SU-DHL-6 (cell line): ENCODE measurements around the gene SLC19A1.

ENCODE experiments used
- H2AFZ ChIP-seq: fragments of 200-600 bp; sonication (generic); 2 replicates; pipeline ENCODE4 v1.6.1; 2014; ENCODE audit warnings: low read depth, mild to moderate bottlenecking, moderate library complexity, mixed read lengths, antibody characterized with exemption, low read length; ENCODE audit not compliant: severe bottlenecking
- H3F3A ChIP-seq: fragments of 200-600 bp; shearing (Covaris generic); 2 replicates; pipeline ENCODE4 v1.6.0; 2016; ENCODE audit warnings: antibody characterized with exemption, mild to moderate bottlenecking; ENCODE audit not compliant: insufficient read depth
- H3K27ac ChIP-seq: fragments of 200-600 bp; sonication (generic); 2 replicates; pipeline ENCODE4 v1.5.1; 2016; ENCODE audit warnings: low read depth, mild to moderate bottlenecking, low read length, moderate library complexity, mixed read lengths
- H3K27me3 ChIP-seq: fragments of 200-600 bp; sonication (generic), shearing (Covaris generic); 2 replicates; pipeline ENCODE4 v1.6.0; 2014; ENCODE audit warnings: mild to moderate bottlenecking, low read length
- H3K36me3 ChIP-seq: fragments of 200-600 bp; sonication (generic); 2 replicates; pipeline ENCODE4 v1.6.1; 2014; ENCODE audit warnings: mild to moderate bottlenecking, low read length, mixed read lengths
- H3K4me2 ChIP-seq: fragments of 300-600, 200-600 bp; shearing (Covaris generic), sonication (generic); 2 replicates; pipeline ENCODE4 v1.6.0; 2014; ENCODE audit warnings: low read length, low read depth, mild to moderate bottlenecking; ENCODE audit not compliant: poor library complexity, severe bottlenecking
- H3K4me3 ChIP-seq: fragments of 200-600 bp; sonication (generic); 2 replicates; pipeline ENCODE4 v1.5.1; 2014; ENCODE audit warnings: antibody characterized with exemption, low read length, mild to moderate bottlenecking, mixed read lengths; ENCODE audit not compliant: insufficient read depth, poor library complexity, severe bottlenecking
- H3K79me2 ChIP-seq: fragments of 200-600 bp; sonication (generic); 2 replicates; pipeline ENCODE4 v1.6.1; 2014; ENCODE audit warnings: mild to moderate bottlenecking, low read length, moderate library complexity; ENCODE audit not compliant: insufficient read depth
- H3K9ac ChIP-seq: fragments of 200-600 bp; sonication (generic); 2 replicates; pipeline ENCODE4 v1.7.0; 2014; ENCODE audit warnings: mild to moderate bottlenecking, low read length
- H3K9me2 ChIP-seq: fragments of 200-600 bp; sonication (generic); replicated peaks from 2 replicates; pipeline ENCODE4 v1.6.1; 2014; ENCODE audit warnings: low read length; ENCODE audit not compliant: insufficient read depth
- H3K9me3 ChIP-seq: fragments of 200-600 bp; sonication (generic); 2 replicates; pipeline ENCODE4 v1.6.1; 2014; ENCODE audit warnings: low read length, mixed read lengths; ENCODE audit not compliant: insufficient read depth
- H4K20me1 ChIP-seq: fragments of 200-600 bp; sonication (generic); 2 replicates; pipeline ENCODE4 v1.6.1; 2014; ENCODE audit warnings: low read depth, mild to moderate bottlenecking, antibody characterized with exemption, low read length, moderate library complexity, mixed read lengths
- CTCF ChIP-seq: fragments of 200-600 bp; sonication (generic); IDR thresholded peaks from one replicate; pipeline ENCODE4 v1.5.1; 2017; ENCODE audit warnings: antibody characterized with exemption, mild to moderate bottlenecking, low read length, moderate library complexity; ENCODE audit not compliant: insufficient read depth, poor library complexity, severe bottlenecking
- EZH2phosphoT487 ChIP-seq: fragments of 200-600 bp; sonication (generic), shearing (Covaris generic); conservative IDR thresholded peaks from 2 replicates; pipeline ENCODE4 v1.6.1; 2018; ENCODE audit warnings: mild to moderate bottlenecking, antibody characterized with exemption, low read length, moderate library complexity, mixed read lengths

SLC19A1 gene

GRCh38 chr21:45470087-45470515, 72.1 kb downstream of the SLC19A1 start:
- no peaks in the 10 kb centered on the region for H4K20me1 ChIP-seq
- H2AFZ ChIP-seq: no peak overlapping the region
- no peak overlapping the region for H3K4me3 ChIP-seq
- no peaks in the 10 kb centered on the region for H3K27me3 ChIP-seq
- H3K79me2 ChIP-seq: no peaks in the 10 kb centered on the region
- no peak for TF ChIP-seq CTCF
- TF ChIP-seq EZH2phosphoT487: no peak
- H3K9me3 ChIP-seq: no peaks in the 10 kb centered on the region
- H3K9me2 ChIP-seq: no peaks in the 10 kb centered on the region
- no peak overlapping the region for H3K4me2 ChIP-seq
- no peak overlapping the region for H3K27ac ChIP-seq
- H3K9ac ChIP-seq: no peak overlapping the region
- H3K36me3 ChIP-seq: no peaks in the 10 kb centered on the region
- no peaks in the 10 kb centered on the region for H3F3A ChIP-seq

GRCh38 chr21:45469273-45470086, 72.8 kb downstream of the SLC19A1 start:
- Histone ChIP-seq H3K9me2 (no peaks in the 10 kb centered on the region), H3K36me3 (no peaks in the 10 kb centered on the region), H2AFZ (no peak overlapping the region), H4K20me1 (no peaks in the 10 kb centered on the region), H3F3A (no peaks in the 10 kb centered on the region), H3K79me2 (no peaks in the 10 kb centered on the region), H3K9me3 (no peaks in the 10 kb centered on the region), H3K4me3 (no peak overlapping the region), H3K27me3 (no peaks in the 10 kb centered on the region), H3K27ac (no peak overlapping the region), H3K9ac (no peak overlapping the region), H3K4me2 (no peak overlapping the region)
- no peak for TF ChIP-seq CTCF
- no peak for TF ChIP-seq EZH2phosphoT487

- no peaks in the 10 kb centered on the region for H3K9me3 ChIP-seq
- no peak overlapping the region for H3K27ac ChIP-seq
- no peak overlapping the region for H2AFZ ChIP-seq
- H3K79me2 ChIP-seq: no peaks in the 10 kb centered on the region
- no peaks in the 10 kb centered on the region for H3F3A ChIP-seq
- H3K4me2 ChIP-seq: no peak overlapping the region
- H3K9ac ChIP-seq: no peak overlapping the region
- no peaks in the 10 kb centered on the region for H3K27me3 ChIP-seq
- no peak for TF ChIP-seq CTCF
- TF ChIP-seq EZH2phosphoT487: no peak
- H3K9me2 ChIP-seq: no peaks in the 10 kb centered on the region
- no peaks in the 10 kb centered on the region for H4K20me1 ChIP-seq
- no peaks in the 10 kb centered on the region for H3K36me3 ChIP-seq
- no peak overlapping the region for H3K4me3 ChIP-seq
These were observed 73.3 kb downstream of the SLC19A1 start for GRCh38 chr21:45468971-45469272.
